ENCODE results near the gene IFITM5.
"Not testable (repeated sequence)": the region's sequence is repeated elsewhere in the genome, so short reads cannot be mapped to it uniquely, and the experiment has no call there.

The IFITM5 gene

GRCh38 chr11:299081-299891 lies at the start of gene IFITM5:
Gene IFITM5, minus strand, starts transcription at chr11:299526. Its CDS starts 36 bp downstream, at chr11:299490.
- Mint-ChIP-seq H3K4me3 (no peak within 1 kb of the TSS), H3K4me1 (ENCODE audit: low read depth) (peaks cover 8% of the 10 kb centered on the region), H3K27ac (no peak within 1 kb of the TSS), H3K36me3 (ENCODE audit: low read depth) (no peaks in the 10 kb centered on the region), H3K27me3 (ENCODE audit: low read depth) (peaks cover 10% of the 10 kb centered on the region), H3K9me3 (no peaks in the 10 kb centered on the region)
- DNase-seq (ENCODE audit: low spot score): no peak

GRCh38 chr11:346529-346928 lies 47.2 kb upstream of the IFITM5 start:
- Mint-ChIP-seq H3K4me3 (no peak overlapping the region), H3K9me3 (no peaks in the 10 kb centered on the region), H3K27me3 (ENCODE audit: low read depth) (peaks cover 6% of the 10 kb centered on the region), H3K4me1 (ENCODE audit: low read depth) (peaks cover 20% of the 10 kb centered on the region), H3K36me3 (ENCODE audit: low read depth) (no peaks in the 10 kb centered on the region), H3K27ac (no peak overlapping the region)
- DNase-seq (ENCODE audit: low spot score): no peak

DNA sequence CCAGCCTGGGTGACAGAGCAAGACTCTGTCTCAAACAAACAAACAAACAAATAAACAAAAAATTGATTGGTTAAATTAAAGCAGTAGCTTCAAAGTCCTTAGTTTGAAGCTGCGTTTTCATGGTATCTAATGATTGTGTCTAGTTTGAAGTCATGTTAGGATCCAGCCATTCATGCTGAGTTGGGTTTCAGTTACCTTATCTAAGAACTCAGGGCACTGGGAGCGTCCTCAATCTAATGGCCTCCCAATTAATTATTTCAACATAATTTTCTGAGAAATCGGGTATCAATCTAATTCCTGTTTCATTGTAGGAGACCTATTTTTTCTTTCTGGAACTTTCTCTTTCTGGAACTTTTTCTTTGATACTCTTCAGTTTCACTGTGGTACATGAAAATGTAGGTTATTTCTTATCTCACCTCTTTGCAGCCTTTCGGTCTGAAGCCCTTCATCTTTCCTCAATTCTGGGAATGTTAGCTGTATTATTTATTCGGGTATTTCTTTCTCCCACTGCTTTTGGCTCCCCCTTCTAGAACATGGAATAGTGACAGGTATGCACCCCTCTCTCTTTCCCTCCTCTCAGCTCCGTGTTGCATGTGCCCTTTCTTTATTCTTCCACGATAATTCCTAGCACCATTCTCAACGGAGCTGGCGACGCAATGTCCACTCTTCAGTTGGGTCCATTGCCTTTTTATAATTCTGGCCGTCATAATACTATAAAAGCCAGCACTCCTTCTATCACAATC lies 45.7 kb upstream of the IFITM5 start:
- Mint-ChIP-seq H3K27me3 (ENCODE audit: low read depth) (peaks cover 15% of the 10 kb centered on the region), H3K4me3 (no peak overlapping the region), H3K27ac (no peak overlapping the region), H3K4me1 (ENCODE audit: low read depth) (peaks cover 19% of the 10 kb centered on the region), H3K9me3 (no peaks in the 10 kb centered on the region), H3K36me3 (ENCODE audit: low read depth) (no peaks in the 10 kb centered on the region)
- DNase-seq (ENCODE audit: low spot score): no peak

- Mint-ChIP-seq H3K36me3 (ENCODE audit: low read depth) (no peaks in the 10 kb centered on the region), H3K4me3 (peak overlapping the region; percentile 0), H3K27ac (peak overlapping the region; percentile 33), H3K4me1 (ENCODE audit: low read depth) (peaks cover 19% of the 10 kb centered on the region), H3K27me3 (ENCODE audit: low read depth) (peaks cover 15% of the 10 kb centered on the region), H3K9me3 (no peaks in the 10 kb centered on the region)
- no peak for DNase-seq (ENCODE audit: low spot score)
Measured at GRCh38 chr11:342328-342727, 43.0 kb upstream of the IFITM5 start.

DNA sequence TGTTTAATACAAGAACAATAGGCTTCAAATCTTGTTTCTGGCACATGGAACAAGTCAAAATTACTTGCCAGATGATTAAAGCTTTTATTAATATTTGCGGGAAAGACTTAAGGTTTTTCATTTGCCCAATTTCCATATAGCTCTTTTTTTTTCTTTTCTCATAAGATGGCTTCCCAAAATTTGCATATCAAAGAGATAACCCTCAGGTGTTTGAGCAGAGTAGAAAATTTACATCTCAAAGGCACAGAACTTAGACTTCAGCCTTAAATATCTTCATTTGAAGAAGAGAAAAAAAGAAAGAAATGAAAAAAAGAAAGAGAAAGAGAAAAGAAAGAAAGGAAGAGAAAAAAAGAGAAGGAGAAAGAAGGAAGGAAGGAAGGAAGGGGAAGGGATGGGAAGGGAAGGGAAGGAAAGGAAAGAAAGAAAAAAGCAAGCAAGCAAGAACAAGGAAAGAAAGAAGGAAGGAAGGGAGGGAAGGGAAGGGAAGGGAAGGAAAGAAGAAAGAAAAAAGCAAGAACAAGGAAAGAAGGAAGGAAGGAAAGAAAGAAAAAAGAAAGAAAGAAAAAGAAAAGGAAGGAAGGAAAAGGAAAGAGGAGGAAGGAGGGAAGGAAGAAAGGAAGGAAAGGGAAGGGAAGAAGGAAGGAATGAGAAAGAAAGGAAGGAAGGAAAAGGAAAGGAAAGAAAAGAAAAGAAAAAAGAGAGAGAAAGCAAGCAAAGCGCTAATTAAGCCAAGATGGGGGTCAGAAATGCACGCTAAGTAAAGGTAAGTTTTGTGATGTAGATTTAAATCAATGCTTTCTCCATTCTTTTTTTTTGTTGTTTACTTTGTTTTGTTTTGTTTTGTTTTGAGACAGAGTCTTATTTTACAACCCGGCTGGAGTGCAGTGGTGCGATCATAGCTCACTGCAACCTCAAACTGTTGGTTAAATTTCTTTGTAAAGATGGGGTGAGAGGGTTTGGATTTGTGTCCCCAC lies 41.5 kb upstream of the IFITM5 start:
- DNase-seq (ENCODE audit: low spot score): no peak
- no peak overlapping the region for H3K27ac Mint-ChIP-seq
- no peak overlapping the region for H3K4me3 Mint-ChIP-seq
- H3K9me3 Mint-ChIP-seq: no peaks in the 10 kb centered on the region
- H3K27me3 Mint-ChIP-seq (ENCODE audit: low read depth): peaks cover 11% of the 10 kb centered on the region
- H3K4me1 Mint-ChIP-seq (ENCODE audit: low read depth): peaks cover 26% of the 10 kb centered on the region
- H3K36me3 Mint-ChIP-seq (ENCODE audit: low read depth): no peaks in the 10 kb centered on the region

GRCh38 chr11:339963-340362 lies 40.6 kb upstream of the IFITM5 start:
- no peaks in the 10 kb centered on the region for H3K9me3 Mint-ChIP-seq
- no peak for DNase-seq (ENCODE audit: low spot score)
- H3K27me3 Mint-ChIP-seq (ENCODE audit: low read depth): peaks cover 11% of the 10 kb centered on the region
- H3K4me3 Mint-ChIP-seq: no peak overlapping the region
- H3K4me1 Mint-ChIP-seq (ENCODE audit: low read depth): peaks cover 29% of the 10 kb centered on the region
- no peaks in the 10 kb centered on the region for H3K36me3 Mint-ChIP-seq (ENCODE audit: low read depth)
- H3K27ac Mint-ChIP-seq: no peak overlapping the region

- Mint-ChIP-seq H3K4me3 (no peak overlapping the region), H3K9me3 (no peaks in the 10 kb centered on the region), H3K27me3 (ENCODE audit: low read depth) (peaks cover 11% of the 10 kb centered on the region), H3K4me1 (ENCODE audit: low read depth) (peaks cover 34% of the 10 kb centered on the region), H3K36me3 (ENCODE audit: low read depth) (peaks cover 6% of the 10 kb centered on the region), H3K27ac (no peak overlapping the region)
- DNase-seq (ENCODE audit: low spot score): no peak
Measured at GRCh38 chr11:337711-338110, 38.4 kb upstream of the IFITM5 start.

- no peak overlapping the region for H3K4me3 Mint-ChIP-seq
- no peak overlapping the region for H3K27ac Mint-ChIP-seq
- no peaks in the 10 kb centered on the region for H3K9me3 Mint-ChIP-seq
- H3K27me3 Mint-ChIP-seq (ENCODE audit: low read depth): peaks cover 11% of the 10 kb centered on the region
- H3K4me1 Mint-ChIP-seq (ENCODE audit: low read depth): peaks cover 28% of the 10 kb centered on the region
- DNase-seq (ENCODE audit: low spot score): no peak
- peaks cover 8% of the 10 kb centered on the region for H3K36me3 Mint-ChIP-seq (ENCODE audit: low read depth)
Measured at GRCh38 chr11:336659-337198, 37.4 kb upstream of the IFITM5 start.

DNA sequence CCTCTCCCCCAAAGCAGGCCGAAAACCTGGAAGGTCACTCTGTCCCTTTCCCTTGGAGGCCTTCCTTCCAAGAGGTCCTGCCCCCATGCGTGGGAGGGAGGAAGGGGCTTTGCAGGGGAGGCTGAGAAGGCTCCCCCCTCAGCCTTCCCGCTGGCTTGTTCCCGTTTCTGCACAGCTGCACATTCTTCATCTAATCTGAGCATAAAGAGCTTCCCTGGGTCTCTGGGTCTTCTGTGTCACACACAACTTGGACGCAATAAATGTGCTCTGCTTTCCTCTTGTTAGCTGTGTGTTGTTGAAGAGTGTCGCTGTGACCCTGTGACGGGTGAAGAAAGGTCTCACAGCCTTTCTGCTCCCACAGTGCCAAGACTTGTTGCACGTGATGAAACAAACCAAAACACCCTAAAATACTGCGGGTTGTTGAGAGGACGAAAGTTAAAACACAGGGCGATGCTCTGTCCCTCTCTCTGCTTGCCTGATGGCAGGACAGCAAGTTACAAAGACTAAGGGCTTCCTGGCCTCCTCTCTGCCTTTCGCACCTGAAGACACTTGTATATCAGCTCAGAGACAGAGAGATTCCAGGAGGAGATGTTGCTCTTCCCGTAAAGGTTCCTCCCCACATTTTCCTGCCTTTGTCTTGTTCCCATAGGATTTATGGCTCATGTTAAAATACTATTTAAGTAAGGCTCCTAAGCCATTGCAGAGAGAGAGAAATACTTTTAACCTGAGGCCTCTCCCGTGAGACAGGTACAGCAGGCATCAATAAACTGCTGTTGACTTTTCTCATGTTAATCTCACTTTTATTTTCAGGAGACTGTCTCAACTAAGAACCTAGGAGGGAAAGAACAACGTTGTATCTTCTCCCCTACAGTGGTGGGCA lies 36.7 kb upstream of the IFITM5 start:
- Mint-ChIP-seq H3K27ac (no peak overlapping the region), H3K27me3 (ENCODE audit: low read depth) (peaks cover 8% of the 10 kb centered on the region), H3K4me1 (ENCODE audit: low read depth) (peaks cover 30% of the 10 kb centered on the region), H3K9me3 (no peaks in the 10 kb centered on the region), H3K4me3 (no peak overlapping the region), H3K36me3 (ENCODE audit: low read depth) (peaks cover 8% of the 10 kb centered on the region)
- no peak for DNase-seq (ENCODE audit: low spot score)

GRCh38 chr11:334264-334994 lies 35.1 kb upstream of the IFITM5 start:
- peaks cover 11% of the 10 kb centered on the region for H3K36me3 Mint-ChIP-seq (ENCODE audit: low read depth)
- H3K27ac Mint-ChIP-seq: no peak overlapping the region
- no peak for DNase-seq (ENCODE audit: low spot score)
- no peaks in the 10 kb centered on the region for H3K27me3 Mint-ChIP-seq (ENCODE audit: low read depth)
- no peaks in the 10 kb centered on the region for H3K9me3 Mint-ChIP-seq
- no peak overlapping the region for H3K4me3 Mint-ChIP-seq
- peaks cover 38% of the 10 kb centered on the region for H3K4me1 Mint-ChIP-seq (ENCODE audit: low read depth)

- not testable (repeated sequence) for DNase-seq (ENCODE audit: low spot score); H3K4me3 Mint-ChIP-seq; H3K9me3 Mint-ChIP-seq; H3K27me3 Mint-ChIP-seq (ENCODE audit: low read depth); H3K27ac Mint-ChIP-seq
- peaks cover 14% of the 10 kb centered on the region for H3K36me3 Mint-ChIP-seq (ENCODE audit: low read depth)
- peaks cover 44% of the 10 kb centered on the region for H3K4me1 Mint-ChIP-seq (ENCODE audit: low read depth)
Measured at GRCh38 chr11:333616-334263, 34.4 kb upstream of the IFITM5 start.
